ENCODE measurements around the gene CFL1.

The CFL1 gene

GRCh38 chr11:65899356-65900124 lies 41.6 kb upstream of the CFL1 start:
- H3K4me3 ChIP-seq (ENCODE audit: low read length): peak overlapping the region; percentile 69
- no peaks in the 10 kb centered on the region for H4K20me1 ChIP-seq (ENCODE audit: control insufficient read depth, insufficient read depth, low read depth, low read length)
- peaks cover 18% of the 10 kb centered on the region for H3K4me1 ChIP-seq (ENCODE audit: control insufficient read depth, low read length)
- no peaks in the 10 kb centered on the region for H3K79me2 ChIP-seq (ENCODE audit: control insufficient read depth, low read length)
- H3K9me2 ChIP-seq (replicated peaks; ENCODE audit: control insufficient read depth, low read length): no peaks in the 10 kb centered on the region
- H3K27me3 ChIP-seq (ENCODE audit: control insufficient read depth, low read length): peaks cover 41% of the 10 kb centered on the region
- no peaks in the 10 kb centered on the region for H3K9me3 ChIP-seq (ENCODE audit: control insufficient read depth, insufficient read depth, low read length)
- no peak overlapping the region for H3K27ac ChIP-seq (ENCODE audit: low read depth, low read length)
- no peaks in the 10 kb centered on the region for H3K36me3 ChIP-seq (ENCODE audit: control insufficient read depth, low read length)
- no peak for TF ChIP-seq EZH2phosphoT487 (IDR thresholded peaks at IDR 0.05; ENCODE audit: borderline replicate concordance, low read length)
- peak overlapping the region; percentile 76 for H3K4me2 ChIP-seq (ENCODE audit: low read length)
- peaks cover 5% of the 10 kb centered on the region; the same call in 1 of the 2 replicates for H3F3A ChIP-seq (ENCODE audit: control insufficient read depth, insufficient read depth)

GRCh38 chr11:65898656-65899355 lies 40.8 kb upstream of the CFL1 start:
- Histone ChIP-seq H3K9me2 (replicated peaks; ENCODE audit: control insufficient read depth, low read length) (no peaks in the 10 kb centered on the region), H3K79me2 (ENCODE audit: control insufficient read depth, low read length) (peaks cover 2% of the 10 kb centered on the region; the same call in 1 of the 2 replicates), H3K4me2 (ENCODE audit: low read length) (peak overlapping the region; percentile 76), H3K9me3 (ENCODE audit: control insufficient read depth, insufficient read depth, low read length) (no peaks in the 10 kb centered on the region), H3K4me3 (ENCODE audit: low read length) (peak overlapping the region; percentile 69; the same call in 1 of the 2 replicates), H3K36me3 (ENCODE audit: control insufficient read depth, low read length) (no peaks in the 10 kb centered on the region), H4K20me1 (ENCODE audit: control insufficient read depth, insufficient read depth, low read depth, low read length) (no peaks in the 10 kb centered on the region), H3F3A (ENCODE audit: control insufficient read depth, insufficient read depth) (peaks cover 7% of the 10 kb centered on the region; the same call in 1 of the 2 replicates), H3K4me1 (ENCODE audit: control insufficient read depth, low read length) (peaks cover 24% of the 10 kb centered on the region), H3K27ac (ENCODE audit: low read depth, low read length) (no peak overlapping the region), H3K27me3 (ENCODE audit: control insufficient read depth, low read length) (peaks cover 41% of the 10 kb centered on the region)
- no peak for TF ChIP-seq CTCF (IDR thresholded peaks at IDR 0.05; ENCODE audit: low read depth, low read length, poor library complexity, severe bottlenecking)

- Histone ChIP-seq H3F3A (ENCODE audit: control insufficient read depth, insufficient read depth) (peaks cover 13% of the 10 kb centered on the region), H3K4me2 (ENCODE audit: low read length) (no peak overlapping the region), H3K27me3 (ENCODE audit: control insufficient read depth, low read length) (peaks cover 26% of the 10 kb centered on the region), H3K9me2 (replicated peaks; ENCODE audit: control insufficient read depth, low read length) (no peaks in the 10 kb centered on the region), H3K79me2 (ENCODE audit: control insufficient read depth, low read length) (peaks cover 18% of the 10 kb centered on the region), H4K20me1 (ENCODE audit: control insufficient read depth, insufficient read depth, low read depth, low read length) (0 out of 2 replicates have a peak, but pooled peaks cover under 1% of the 10 kb centered on the region), H3K27ac (ENCODE audit: low read depth, low read length) (no peak overlapping the region), H3K9me3 (ENCODE audit: control insufficient read depth, insufficient read depth, low read length) (no peaks in the 10 kb centered on the region), H3K36me3 (ENCODE audit: control insufficient read depth, low read length) (peaks cover 2% of the 10 kb centered on the region; the same call in 1 of the 2 replicates), H3K4me3 (ENCODE audit: low read length) (no peak overlapping the region), H3K4me1 (ENCODE audit: control insufficient read depth, low read length) (peaks cover 41% of the 10 kb centered on the region)
- no peak for TF ChIP-seq EZH2phosphoT487 (IDR thresholded peaks at IDR 0.05; ENCODE audit: borderline replicate concordance, low read length)
- TF ChIP-seq CTCF (IDR thresholded peaks at IDR 0.05; ENCODE audit: low read depth, low read length, poor library complexity, severe bottlenecking): no peak
Measured at GRCh38 chr11:65897020-65897471, 39.1 kb upstream of the CFL1 start.
